Lung (tissue), 12 donors: Measurements from ENCODE around the gene ZNF581. TPM values are rescaled to one million over a fixed set of nuclear protein-coding genes. Genes with fewer than 3 reads are reported as not detected.

Experiments used
- ATAC-seq: fragments of 200-7000 bp; cut with Tn5 transposase; one replicate; pipeline ENCODE4 v1.9.1; 2020; ENCODE audit warnings: moderate number of reproducible peaks; ENCODE audit not compliant: insufficient read depth, low FRiP score
- DNase-seq, 3 donors: peaks; one replicate each; pipeline ENCODE4 v3.0.0-alpha.2; 2013 to 2017
- H3K27ac ChIP-seq, 2 donors: one replicate each; pipeline ENCODE4 v1.5.1; 2013; ENCODE audit warnings: mild to moderate bottlenecking in 2 of 2, moderate library complexity in 2 of 2, control low read depth in 1 of 2, inconsistent platforms in 1 of 2, low read depth in 1 of 2, low read length in 1 of 2
- H3K27me3 ChIP-seq, 3 donors: one replicate each; pipeline ENCODE4 v1.5.1; 2013; ENCODE audit warnings: low read length in 2 of 3; ENCODE audit not compliant: control insufficient read depth in 3 of 3, insufficient read depth in 3 of 3
- H3K36me3 ChIP-seq, 4 donors: one replicate each; pipeline ENCODE4 v1.5.1; 2013; ENCODE audit warnings: low read length in 4 of 4, mild to moderate bottlenecking in 1 of 4, moderate library complexity in 1 of 4; ENCODE audit not compliant: control insufficient read depth in 4 of 4, insufficient read depth in 4 of 4
- H3K4me1 ChIP-seq, 5 donors: one replicate each; pipeline ENCODE4 v1.5.1; 2013; ENCODE audit warnings: low read length in 5 of 5, mild to moderate bottlenecking in 2 of 5, moderate library complexity in 1 of 5; ENCODE audit not compliant: control insufficient read depth in 5 of 5, insufficient read depth in 5 of 5
- H3K4me3 ChIP-seq: one replicate; pipeline ENCODE4 v1.5.1; 2013; ENCODE audit warnings: mild to moderate bottlenecking, control low read depth, moderate library complexity
- H3K9ac ChIP-seq, 2 donors: one replicate each; pipeline ENCODE4 v1.5.1; 2013; ENCODE audit warnings: low read length in 2 of 2, control low read depth in 1 of 2; ENCODE audit not compliant: insufficient read depth in 1 of 2
- H3K9me3 ChIP-seq, 4 donors: one replicate each; pipeline ENCODE4 v1.5.1; 2013; ENCODE audit warnings: low read length in 3 of 4, mild to moderate bottlenecking in 1 of 4, moderate library complexity in 1 of 4; ENCODE audit not compliant: control insufficient read depth in 4 of 4, insufficient read depth in 3 of 4
- WGBS, 2 donors: extraction: QIAGEN DNeasy Blood & Tissue Kit; methylation state at CpG; one replicate each; pipeline ENCODE4 v1.1.7; 2013; 5-methylcytosine and 5-hydroxymethylcytosine counted together
- polyA plus RNA-seq, 2 donors: library from polyadenylated mRNA; stranded (reverse); fragments of 200-250 nt; gene quantifications; one replicate each; pipeline ENCODE4 v1.2.1, GENCODE V29; 2013
- total RNA-seq, 2 donors: library from RNA; depleted of rRNA in 1 of 2; stranded (reverse); fragments of >200 nt in 1 of 2; gene quantifications; one replicate each; pipeline ENCODE4 v1.2.1, GENCODE V29; 2014 to 2021
- TF ChIP-seq, protein P1 (sequence below): IDR thresholded peaks from 2 replicates; pipeline ENCODE4 v1.5.1; 2012; ENCODE audit warnings: mild to moderate bottlenecking; ENCODE audit errors: control extremely low read depth, extremely low read depth
- donor health status: control.
- donor health status: control.
- donor health status: Bipolar disorder and iron deficiency.
- donor health status: healthy.
- donor health status: DM: yes; HTN: yes; CAD: no.

ZNF581 gene
- total and polyA plus RNA-seq, 4 donors: 15.0 to 18.1 (median 15.6) TPM

DNA sequence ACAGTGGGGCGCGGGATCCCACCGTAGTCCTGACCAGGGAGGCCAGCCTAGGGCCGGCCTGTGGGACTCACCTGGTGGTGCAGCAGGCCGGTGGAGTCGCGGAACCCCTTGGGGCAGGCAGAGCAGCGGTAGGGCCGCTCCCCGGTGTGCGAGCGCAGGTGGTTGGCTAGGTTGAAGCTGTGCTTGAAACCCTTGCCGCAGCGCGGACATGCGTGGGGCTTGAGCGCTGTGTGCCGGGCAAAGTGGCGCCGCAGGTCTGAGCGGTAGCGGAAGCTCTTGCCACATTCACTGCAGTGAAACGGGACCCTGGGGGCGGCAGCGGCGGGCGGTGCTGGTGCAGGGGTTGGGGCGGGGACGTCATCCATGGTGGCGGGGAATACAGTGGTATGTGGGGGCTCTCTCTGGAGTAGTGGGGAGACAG is 45.9 kb upstream of the ZNF581 start:
- H3K9ac ChIP-seq: no peak overlapping the region
- H3K36me3 ChIP-seq: peaks cover 5 to 31% (median 21%) of the 10 kb centered on the region in 4 donors
- H3K4me1 ChIP-seq: peaks cover 0 to 8% (median 0%) of the 10 kb centered on the region in 5 donors
- no peak for ATAC-seq
- no peaks in the 10 kb centered on the region for H3K9me3 ChIP-seq
- DNase-seq: no peak
- H3K27me3 ChIP-seq: no peaks in the 10 kb centered on the region
- no peak overlapping the region for H3K4me3 ChIP-seq
- WGBS, 2 donors: 95 to 97% methylated on average over 30 of the region's 30 CpGs
- TF ChIP-seq, protein P1, sequence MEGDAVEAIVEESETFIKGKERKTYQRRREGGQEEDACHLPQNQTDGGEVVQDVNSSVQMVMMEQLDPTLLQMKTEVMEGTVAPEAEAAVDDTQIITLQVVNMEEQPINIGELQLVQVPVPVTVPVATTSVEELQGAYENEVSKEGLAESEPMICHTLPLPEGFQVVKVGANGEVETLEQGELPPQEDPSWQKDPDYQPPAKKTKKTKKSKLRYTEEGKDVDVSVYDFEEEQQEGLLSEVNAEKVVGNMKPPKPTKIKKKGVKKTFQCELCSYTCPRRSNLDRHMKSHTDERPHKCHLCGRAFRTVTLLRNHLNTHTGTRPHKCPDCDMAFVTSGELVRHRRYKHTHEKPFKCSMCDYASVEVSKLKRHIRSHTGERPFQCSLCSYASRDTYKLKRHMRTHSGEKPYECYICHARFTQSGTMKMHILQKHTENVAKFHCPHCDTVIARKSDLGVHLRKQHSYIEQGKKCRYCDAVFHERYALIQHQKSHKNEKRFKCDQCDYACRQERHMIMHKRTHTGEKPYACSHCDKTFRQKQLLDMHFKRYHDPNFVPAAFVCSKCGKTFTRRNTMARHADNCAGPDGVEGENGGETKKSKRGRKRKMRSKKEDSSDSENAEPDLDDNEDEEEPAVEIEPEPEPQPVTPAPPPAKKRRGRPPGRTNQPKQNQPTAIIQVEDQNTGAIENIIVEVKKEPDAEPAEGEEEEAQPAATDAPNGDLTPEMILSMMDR: no peak
- no peak overlapping the region for H3K27ac ChIP-seq

DNA sequence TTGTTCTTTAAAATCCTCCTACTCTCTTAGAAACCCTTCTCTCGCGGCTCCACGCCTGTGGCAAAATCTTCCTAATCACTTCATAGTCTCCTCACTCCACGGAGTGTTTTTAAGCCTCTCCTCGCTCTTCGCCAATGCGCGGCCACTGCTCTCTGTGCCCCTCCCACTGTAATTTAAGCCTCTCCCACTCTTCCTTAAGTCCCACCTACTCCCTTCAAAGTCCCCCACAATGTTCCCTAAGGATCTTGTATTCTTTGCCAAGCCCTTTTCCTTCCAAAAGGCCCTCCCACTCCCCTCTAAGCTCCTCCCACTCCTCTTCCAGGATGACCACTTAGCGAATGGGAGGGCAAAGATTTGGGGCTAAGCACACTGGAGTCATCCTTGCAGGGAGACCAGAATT is 45.4 kb upstream of the ZNF581 start:
- no peaks in the 10 kb centered on the region for H3K27me3 ChIP-seq
- ATAC-seq: no peak
- WGBS, 2 donors: 93 to 96% methylated on average over 9 of the region's 9 CpGs
- no peak for DNase-seq
- H3K27ac ChIP-seq: no peak overlapping the region
- TF ChIP-seq, protein P1: no peak
- peaks cover 5 to 30% (median 21%) of the 10 kb centered on the region in 4 donors for H3K36me3 ChIP-seq
- no peaks in the 10 kb centered on the region for H3K9me3 ChIP-seq
- H3K9ac ChIP-seq: no peak overlapping the region
- peaks cover 0 to 8% (median 0%) of the 10 kb centered on the region in 5 donors for H3K4me1 ChIP-seq
- H3K4me3 ChIP-seq: no peak overlapping the region

- Histone ChIP-seq H3K4me3 (peak overlapping the region; percentile 56), H3K9ac (peak overlapping the region; percentile 23 to 44), H3K4me1 (peaks cover 0 to 8% (median 0%) of the 10 kb centered on the region in 5 donors), H3K36me3 (peaks cover 5 to 23% (median 18%) of the 10 kb centered on the region in 4 donors), H3K27ac (peak overlapping the region; percentile 88 to 97), H3K27me3 (no peaks in the 10 kb centered on the region), H3K9me3 (no peaks in the 10 kb centered on the region)
- TF ChIP-seq, protein P1: no peak
- WGBS, 2 donors: 6 to 7% methylated on average over 23 to 26 of the region's 26 CpGs
- ATAC-seq: peak; percentile 86
- DNase-seq: peak; percentile 93 to 96 (median 95)
Observed at GRCh38 chr19:55598719-55599467, 44.6 kb upstream of the ZNF581 start.
